ENCODE measurements around the gene TPD52L1.

The TPD52L1 gene

DNA sequence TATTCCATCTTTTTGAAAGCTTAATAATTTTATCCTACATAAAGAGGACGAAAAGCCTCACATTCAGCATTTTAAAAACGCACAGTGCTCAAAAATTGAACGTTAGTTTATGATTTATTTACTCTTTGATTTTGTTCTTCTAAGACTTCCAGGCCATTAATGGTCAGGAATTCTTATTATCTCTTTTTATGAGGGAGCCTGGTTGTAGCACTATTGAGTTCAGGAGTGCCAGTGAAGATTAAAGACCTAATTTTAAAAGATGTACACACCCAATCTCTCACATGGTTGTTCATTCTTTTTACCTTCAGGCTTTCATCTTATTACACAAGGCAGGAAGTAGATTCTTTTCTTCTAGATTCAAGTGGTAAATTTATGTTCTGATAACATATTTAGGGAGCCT, 79.6 kb downstream of the TPD52L1 start:
- DNase-seq (ENCODE audit: extremely low read depth, low read depth), result no peak
- no peak overlapping the region for H3K4me3 ChIP-seq (replicated peaks; ENCODE audit: low read depth, low read length)
- TF ChIP-seq, protein P1, sequence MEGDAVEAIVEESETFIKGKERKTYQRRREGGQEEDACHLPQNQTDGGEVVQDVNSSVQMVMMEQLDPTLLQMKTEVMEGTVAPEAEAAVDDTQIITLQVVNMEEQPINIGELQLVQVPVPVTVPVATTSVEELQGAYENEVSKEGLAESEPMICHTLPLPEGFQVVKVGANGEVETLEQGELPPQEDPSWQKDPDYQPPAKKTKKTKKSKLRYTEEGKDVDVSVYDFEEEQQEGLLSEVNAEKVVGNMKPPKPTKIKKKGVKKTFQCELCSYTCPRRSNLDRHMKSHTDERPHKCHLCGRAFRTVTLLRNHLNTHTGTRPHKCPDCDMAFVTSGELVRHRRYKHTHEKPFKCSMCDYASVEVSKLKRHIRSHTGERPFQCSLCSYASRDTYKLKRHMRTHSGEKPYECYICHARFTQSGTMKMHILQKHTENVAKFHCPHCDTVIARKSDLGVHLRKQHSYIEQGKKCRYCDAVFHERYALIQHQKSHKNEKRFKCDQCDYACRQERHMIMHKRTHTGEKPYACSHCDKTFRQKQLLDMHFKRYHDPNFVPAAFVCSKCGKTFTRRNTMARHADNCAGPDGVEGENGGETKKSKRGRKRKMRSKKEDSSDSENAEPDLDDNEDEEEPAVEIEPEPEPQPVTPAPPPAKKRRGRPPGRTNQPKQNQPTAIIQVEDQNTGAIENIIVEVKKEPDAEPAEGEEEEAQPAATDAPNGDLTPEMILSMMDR (IDR thresholded peaks at IDR 0.05; ENCODE audit: low read depth, low read length, missing control alignments), result no peak

DNA sequence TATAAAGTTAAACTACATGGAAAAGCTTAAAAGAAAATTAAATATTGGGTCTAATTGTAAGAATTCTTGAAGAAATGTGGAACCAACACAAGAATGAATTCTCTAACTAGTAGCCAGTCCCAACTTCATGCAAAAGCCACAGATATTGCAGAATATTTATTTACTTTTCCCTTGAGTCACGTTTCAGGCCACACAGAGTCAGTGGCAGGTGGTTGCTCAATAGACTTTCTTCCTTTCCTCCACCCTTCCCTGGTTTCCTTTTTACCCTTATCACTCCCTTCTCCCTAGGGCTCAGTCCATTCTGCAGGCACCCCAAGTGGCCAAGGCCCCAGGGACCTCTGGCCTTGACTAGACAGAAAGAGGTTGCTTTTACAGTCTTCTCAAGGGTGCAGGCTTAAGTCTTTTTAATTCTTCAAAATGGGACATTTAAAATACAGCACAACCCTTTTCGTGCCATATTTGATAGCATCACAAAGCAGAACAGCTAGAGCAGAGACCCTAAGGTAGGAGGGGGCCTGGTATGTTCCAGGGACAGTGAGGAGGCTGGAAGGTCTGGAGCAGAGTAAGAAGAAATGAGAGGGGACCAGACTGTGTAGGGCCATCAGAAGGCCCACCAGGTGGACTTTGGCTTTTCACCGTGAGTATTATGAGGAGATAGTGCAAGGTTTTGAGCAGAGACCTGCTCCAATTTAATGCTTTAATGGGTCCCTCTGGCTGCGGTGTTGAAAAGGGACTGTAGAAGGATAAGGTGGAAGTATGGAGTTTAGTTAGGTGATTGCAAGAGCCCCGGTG, 83.2 kb downstream of the TPD52L1 start:
- H3K4me3 ChIP-seq (replicated peaks; ENCODE audit: low read depth, low read length), result no peak overlapping the region
- TF ChIP-seq, protein P1 (IDR thresholded peaks at IDR 0.05; ENCODE audit: low read depth, low read length, missing control alignments), result no peak
- no peak for DNase-seq (ENCODE audit: extremely low read depth, low read depth)

DNA sequence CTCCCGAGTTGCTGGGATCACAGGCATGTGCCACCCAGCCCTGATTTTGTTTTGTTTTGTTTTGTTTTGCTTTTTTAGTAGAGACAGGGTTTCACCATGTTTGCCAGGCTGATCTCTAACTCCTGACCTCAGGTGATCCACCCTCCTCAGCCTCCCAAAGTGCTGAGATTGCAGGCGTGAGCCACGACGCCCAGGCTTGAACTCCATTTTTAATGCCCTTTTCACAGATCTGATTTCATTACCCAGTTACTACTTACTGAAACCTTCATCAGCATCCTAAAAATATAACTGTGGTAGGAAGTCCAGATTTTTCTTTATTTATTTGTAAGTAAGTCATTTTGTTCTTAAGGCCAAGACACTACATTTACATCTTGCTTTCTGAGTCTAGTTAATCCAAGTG, 84.2 kb downstream of the TPD52L1 start:
- H3K4me3 ChIP-seq (replicated peaks; ENCODE audit: low read depth, low read length), result no peak overlapping the region
- no peak for DNase-seq (ENCODE audit: extremely low read depth, low read depth)
- TF ChIP-seq, protein P1 (IDR thresholded peaks at IDR 0.05; ENCODE audit: low read depth, low read length, missing control alignments), result no peak

- no peak overlapping the region for H3K4me3 ChIP-seq (replicated peaks; ENCODE audit: low read depth, low read length)
- TF ChIP-seq, protein P1 (IDR thresholded peaks at IDR 0.05; ENCODE audit: low read depth, low read length, missing control alignments), result no peak
- no peak for DNase-seq (ENCODE audit: extremely low read depth, low read depth)
Observed at GRCh38 chr6:125245109-125245508, 91.5 kb downstream of the TPD52L1 start.

- H3K4me3 ChIP-seq (replicated peaks; ENCODE audit: low read depth, low read length), result no peak overlapping the region
- TF ChIP-seq, protein P1 (IDR thresholded peaks at IDR 0.05; ENCODE audit: low read depth, low read length, missing control alignments), result no peak
- DNase-seq (ENCODE audit: extremely low read depth, low read depth), result no peak
Observed at GRCh38 chr6:125245523-125246264, 92.1 kb downstream of the TPD52L1 start.

- no peak for DNase-seq (ENCODE audit: extremely low read depth, low read depth)
- TF ChIP-seq, protein P1 (IDR thresholded peaks at IDR 0.05; ENCODE audit: low read depth, low read length, missing control alignments), result no peak
- no peak overlapping the region for H3K4me3 ChIP-seq (replicated peaks; ENCODE audit: low read depth, low read length)
Observed at GRCh38 chr6:125246566-125246965, 93.0 kb downstream of the TPD52L1 start.
